GM18867 (cell line): ENCODE results near the gene OR52N1.

ENCODE experiments used
- ATAC-seq: cut with Tn5 transposase; IDR thresholded peaks from one replicate; pipeline ENCODE4 v1.9.1; 2021; ENCODE audit warnings: mild to moderate bottlenecking, moderate library complexity; ENCODE audit not compliant: unreplicated experiment

OR52N1 gene

DNA sequence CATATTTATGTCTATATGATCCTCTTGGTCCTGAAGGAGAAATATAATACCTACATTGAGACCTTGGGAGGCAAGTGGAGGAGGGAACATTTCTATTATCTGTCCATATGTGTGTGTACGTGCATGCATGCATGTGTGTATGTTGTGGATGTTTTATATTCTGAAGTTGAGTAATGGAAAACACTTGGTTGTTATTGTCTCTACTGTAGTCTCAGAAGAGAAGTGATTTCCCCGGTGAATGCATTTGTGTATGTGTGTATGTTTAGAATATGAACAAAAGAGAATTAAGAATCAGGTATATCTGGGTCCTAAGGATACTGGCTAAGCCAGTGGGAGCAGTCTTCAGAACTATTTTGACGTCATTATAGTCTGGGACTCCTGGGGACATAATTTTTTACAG, at the start of gene OR52N1:
OR52N1 (minus strand) TSS at position 101 of the 400 bp plus-strand sequence. CDS start 2,449 bp downstream, outside the sequence.
- no peak for ATAC-seq

- no peak for ATAC-seq
These were observed 46.6 kb upstream of the OR52N1 start for GRCh38 chr11:5837695-5838094.

DNA sequence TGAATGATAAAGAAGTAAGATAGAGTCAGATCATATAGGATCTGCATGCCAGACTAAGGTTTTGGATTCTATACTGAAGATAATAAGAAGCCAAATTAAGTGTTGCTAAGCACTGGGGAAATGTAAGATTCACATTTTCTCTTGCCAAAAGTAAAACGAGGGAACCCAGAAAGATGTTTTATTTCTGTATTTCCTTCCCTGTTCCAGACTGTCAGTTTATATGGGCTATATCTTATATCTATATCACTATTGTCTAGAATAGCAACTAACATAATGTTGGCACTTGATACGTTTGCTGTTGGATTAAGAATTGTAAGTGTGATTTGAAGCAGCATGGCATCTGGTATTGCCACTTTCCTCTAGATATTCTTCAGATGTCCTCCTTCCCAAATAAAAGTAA, 42.4 kb upstream of the OR52N1 start:
- ATAC-seq: no peak

DNA sequence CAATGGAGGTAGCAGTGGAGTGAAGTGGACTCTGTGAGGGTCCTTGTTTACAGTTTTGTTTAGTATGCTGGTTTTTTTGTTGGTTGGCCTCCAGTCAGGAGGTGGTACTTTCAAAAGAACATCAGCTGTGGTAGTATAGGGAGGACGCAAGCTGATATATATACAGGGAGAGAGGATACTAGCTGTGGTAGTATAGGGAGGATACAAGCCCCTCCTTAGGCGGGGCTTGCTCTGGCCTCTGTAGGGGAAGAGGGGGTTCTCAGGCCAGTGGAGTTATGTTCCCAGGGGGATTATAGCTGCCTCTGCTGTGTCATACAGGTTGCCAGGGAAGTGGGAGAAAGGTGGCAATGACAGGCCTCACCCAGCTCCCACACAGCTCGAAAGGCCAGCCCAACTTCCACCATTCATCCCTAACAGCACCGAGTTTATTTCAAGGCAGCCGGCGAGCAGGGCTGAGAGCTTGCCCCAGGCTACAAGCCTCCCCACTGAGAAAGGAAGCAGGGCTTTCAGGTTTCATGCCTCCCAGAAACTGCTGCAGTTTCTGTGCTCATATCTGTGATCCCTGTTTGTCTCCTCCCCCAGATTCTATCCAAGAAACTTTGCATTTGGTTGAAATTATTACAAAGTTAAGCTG, 40.2 kb upstream of the OR52N1 start:
- ATAC-seq: no peak

DNA sequence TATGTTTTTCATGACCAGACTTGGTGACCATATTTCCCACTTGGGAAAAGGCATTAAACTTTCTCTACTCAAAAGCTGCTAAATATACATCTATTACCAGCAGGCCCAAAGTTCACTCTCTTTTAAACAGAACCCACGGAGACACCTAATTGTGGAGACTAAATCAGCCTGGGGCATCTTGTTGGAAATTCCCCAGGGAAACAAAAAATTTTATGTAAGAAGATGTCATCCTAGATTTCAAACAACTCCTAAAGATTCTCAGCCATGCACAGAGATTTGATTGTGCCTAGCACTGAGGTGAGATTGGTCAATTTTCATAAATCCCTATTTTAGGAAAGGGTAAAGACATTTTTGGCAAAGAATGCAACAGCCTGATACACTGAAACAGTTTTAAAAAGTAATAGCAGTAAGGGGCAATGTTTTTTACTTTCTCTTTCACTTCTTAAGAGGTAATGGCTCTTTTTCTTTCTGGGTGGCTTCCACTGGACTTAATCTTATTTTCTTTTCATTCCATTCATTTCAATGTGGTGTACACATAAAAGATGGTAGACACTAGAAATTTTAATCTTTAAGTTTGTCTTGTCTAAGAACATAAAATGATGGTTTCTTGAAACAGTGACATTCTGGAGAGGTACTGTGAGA, 27.3 kb upstream of the OR52N1 start:
- ATAC-seq: peak; percentile 78

- no peak for ATAC-seq
These were observed 24.5 kb upstream of the OR52N1 start for GRCh38 chr11:5815534-5815933.

DNA sequence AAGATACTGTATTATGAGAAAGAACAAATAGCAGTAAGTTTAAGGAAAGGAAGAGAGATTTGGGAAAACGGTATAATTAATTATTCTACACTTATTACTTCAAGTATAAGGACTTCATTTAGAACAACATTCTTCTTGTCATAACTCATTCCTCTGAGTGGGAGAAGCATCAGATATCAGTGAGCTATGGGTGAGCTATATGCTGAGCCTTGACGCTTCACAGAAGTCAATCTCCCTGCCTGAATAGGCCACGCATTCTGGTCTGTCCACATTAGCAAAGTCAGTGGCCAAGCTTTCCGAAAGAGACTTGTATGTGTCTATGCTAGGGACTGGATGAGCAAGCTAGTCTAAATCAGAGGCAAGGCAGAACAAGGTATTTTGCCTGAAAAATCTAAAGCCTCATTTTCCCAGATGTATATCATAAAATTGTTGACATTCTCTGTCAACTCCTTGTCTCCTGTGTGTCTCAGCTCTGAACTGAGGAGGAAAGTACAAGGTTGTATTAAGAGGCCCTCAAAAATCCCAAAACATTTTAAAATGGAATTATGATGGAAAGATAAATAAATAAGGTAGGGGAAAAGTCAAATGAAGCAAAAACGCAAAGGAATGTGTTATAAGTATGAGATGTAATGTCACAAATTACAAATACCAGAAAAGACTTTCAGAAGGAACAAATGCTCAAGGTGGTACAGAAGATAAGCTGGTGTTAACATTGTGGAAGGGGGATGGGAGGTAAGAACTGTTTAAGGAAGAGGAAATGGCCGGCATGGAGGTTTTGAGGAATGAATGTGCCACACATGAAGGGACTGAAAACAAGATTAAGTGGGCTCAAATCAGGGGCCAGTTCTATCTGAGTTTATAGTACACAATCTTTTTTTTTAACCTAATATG, 19.1 kb upstream of the OR52N1 start:
- ATAC-seq: no peak

DNA sequence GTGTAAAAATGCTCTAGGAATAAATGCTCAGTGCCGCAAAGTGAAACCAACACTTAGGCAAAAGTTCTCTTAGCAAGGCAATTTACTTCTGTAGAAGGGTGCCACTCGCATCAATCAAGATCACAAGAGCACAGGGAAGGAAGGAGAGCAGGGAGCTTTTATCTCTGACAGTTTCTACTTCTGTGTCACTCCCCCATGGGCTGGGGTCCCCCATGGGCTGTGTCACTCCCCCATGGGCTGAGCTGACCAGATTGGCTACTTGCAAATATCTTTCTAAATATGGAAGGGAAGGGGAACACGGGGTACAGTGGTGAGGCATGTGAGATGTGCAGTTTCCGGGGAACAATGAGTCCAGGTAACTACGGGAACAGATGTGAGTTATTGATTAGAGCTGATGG, 18.1 kb upstream of the OR52N1 start:
- peak; percentile 31 for ATAC-seq

- peak; percentile 94 for ATAC-seq
These were observed 17.5 kb upstream of the OR52N1 start, which contains the start of gene OR52N2 for GRCh38 chr11:5808500-5809121. Gene OR52N2, plus strand, starts transcription at chr11:5808924. Its CDS starts 11,412 bp downstream, at chr11:5820336.

- no peak for ATAC-seq
These were observed 16.5 kb upstream of the OR52N1 start for GRCh38 chr11:5807580-5807979.

- no peak for ATAC-seq
These were observed 12.9 kb upstream of the OR52N1 start for GRCh38 chr11:5803982-5804381.

GRCh38 chr11:5796541-5796940, 5.5 kb upstream of the OR52N1 start:
- ATAC-seq: no peak

DNA sequence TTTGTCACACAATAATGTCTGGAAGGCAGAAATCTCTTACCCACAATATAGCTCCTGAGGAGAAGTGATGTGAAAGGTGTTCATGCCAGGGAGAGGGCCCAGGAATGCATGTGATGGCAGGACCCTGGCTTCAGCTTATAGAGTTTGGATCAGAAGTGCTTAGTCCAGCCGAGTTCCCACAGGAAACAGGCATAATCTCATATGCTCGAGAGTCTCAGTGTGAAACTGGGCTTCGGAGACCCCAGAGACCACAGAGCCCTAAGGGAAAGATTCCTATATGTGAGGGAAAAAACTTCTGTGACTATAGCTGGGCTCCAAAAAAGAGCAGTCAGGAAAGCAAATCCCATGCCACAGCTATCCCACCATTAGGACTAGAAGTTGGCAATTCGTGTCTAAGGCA, 7.8 kb downstream of the OR52N1 start, which contains the start of gene OR52N5:
OR52N5 (minus strand) TSS at position 101 of the 400 bp plus-strand sequence. CDS start 4,721 bp downstream, outside the sequence.
- no peak for ATAC-seq

DNA sequence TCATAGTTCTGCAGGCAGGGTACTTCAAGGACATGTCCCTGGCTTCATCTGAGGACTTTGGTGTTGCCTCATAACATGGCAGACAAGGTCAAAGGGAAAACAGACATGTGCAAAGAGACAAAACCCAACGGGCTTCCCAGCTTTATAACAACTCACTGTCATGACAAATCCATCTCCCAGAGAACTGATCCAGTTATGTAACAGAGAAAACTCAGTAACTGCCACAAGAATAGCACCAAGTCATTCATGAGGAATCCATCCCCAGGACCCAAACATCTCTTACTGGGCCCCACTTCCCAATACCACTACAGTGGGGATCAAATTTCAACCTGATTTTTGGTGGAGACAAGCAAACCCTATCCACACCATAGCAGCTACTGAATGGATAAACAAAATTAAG, 24.0 kb downstream of the OR52N1 start:
- ATAC-seq: no peak

DNA sequence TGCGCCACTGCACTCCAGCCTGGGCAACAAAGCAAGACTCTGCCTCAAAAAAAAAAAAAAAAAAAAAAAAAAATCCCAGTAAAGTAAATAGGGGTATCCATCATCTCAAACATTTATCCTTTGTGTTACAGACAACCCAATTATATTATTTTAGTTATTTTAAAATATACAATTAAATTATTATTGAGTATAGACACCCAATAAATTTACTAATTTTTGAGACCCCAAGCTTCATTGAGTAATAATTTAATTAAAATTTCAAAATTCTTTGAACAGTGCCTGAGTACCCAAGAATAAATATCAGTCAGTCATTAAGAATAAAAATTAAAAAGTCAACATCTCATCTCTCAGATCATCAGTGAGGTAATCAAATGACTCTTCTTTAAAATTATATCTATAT, 37.1 kb downstream of the OR52N1 start, which contains the start of gene OR52N4:
OR52N4 (plus strand) TSS at position 301 of the 400 bp plus-strand sequence. CDS start 498 bp downstream, outside the sequence.
- ATAC-seq: no peak

GRCh38 chr11:5749836-5750235, 41.2 kb downstream of the OR52N1 start:
- no peak for ATAC-seq

DNA sequence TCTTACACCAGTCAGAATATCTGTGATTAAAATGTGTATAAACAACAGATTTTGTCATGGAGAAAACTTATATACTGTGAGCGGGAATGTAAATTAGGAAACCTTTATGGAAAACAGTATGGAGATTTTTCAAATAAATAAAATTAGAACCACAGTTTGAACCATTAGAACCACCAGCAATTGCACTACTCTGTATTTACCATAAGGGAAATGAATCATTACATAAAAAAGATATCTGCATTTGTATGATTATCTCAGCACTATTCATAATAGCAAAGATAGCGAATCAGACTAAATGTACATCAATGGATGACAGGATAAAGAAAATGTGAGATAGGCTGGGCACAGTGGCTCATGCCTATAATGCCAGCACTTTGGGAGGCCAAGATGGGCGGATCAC, 44.5 kb downstream of the OR52N1 start:
- ATAC-seq: no peak

DNA sequence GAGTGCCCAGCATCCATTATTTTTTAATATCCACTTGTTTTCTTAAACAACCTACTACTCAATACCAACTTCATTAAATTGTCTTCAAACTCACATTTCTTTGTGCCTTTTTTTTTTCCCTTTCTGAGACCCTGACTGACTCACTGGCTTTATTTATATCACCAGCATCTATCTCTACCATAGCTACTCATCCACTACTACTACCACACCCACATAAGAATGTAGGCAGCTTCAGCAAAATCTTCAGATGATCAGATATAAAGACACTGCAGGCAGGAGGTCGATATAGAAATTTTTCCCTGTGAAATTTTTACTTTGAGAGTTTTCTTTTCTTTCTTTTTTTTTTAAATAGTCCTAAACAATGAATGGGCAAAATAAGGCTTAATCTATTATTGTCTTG, 52.6 kb downstream of the OR52N1 start:
- no peak for ATAC-seq

GRCh38 chr11:5737670-5738392, 53.2 kb downstream of the OR52N1 start:
- no peak for ATAC-seq

DNA sequence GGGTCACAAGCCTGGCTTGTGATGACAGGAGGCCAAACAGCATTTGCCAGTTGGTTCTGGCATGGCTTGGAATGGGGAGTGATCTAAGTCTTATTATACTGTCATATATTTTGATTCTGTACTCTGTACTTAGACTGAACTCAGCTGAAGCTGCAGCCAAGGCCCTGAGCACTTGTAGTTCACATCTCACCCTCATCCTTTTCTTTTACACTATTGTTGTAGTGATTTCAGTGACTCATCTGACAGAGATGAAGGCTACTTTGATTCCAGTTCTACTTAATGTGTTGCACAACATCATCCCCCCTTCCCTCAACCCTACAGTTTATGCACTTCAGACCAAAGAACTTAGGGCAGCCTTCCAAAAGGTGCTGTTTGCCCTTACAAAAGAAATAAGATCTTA, 54.0 kb downstream of the OR52N1 start:
- ATAC-seq: no peak
